GM12892 (cell line): ENCODE results near the gene TTLL6.

ENCODE experiments used
- POLR2A ChIP-seq: IDR thresholded peaks from 2 replicates; pipeline ENCODE4 v1.6.1; 2011; ENCODE audit warnings: low read depth, low read length, control low read depth
- POLR2AphosphoS5 ChIP-seq: IDR thresholded peaks from 2 replicates; pipeline ENCODE4 v1.6.1; 2011; ENCODE audit warnings: low read depth, low read length, control low read depth

DNA sequence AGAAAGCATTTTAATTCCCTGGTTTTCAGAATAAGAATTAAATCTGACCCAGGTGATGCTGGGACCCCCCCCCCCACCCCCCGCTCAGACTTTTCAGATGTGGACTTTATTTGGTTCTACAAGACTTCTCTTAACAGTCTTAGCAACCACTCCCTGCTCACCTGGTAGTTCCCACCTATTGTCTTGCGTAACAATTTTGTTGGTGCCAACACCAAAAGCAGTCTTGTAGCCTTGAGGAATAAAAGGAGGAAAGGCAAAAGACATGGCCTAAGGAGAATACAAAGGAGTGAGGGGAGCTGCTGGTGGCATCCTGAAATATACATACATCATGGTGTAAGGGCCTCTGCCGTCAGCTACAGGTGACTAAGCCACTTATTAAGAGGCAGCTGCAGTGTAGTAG, 5.0 kb downstream of the TTLL6 start:
- TF ChIP-seq POLR2A (no peak), POLR2AphosphoS5 (no peak)
